ENCODE results near the gene IL17RE.

Gene IL17RE

GRCh38 chr3:9955611-9956352 is 53.1 kb downstream of the IL17RE start:
- DNase-seq (ENCODE audit: low read depth in 2 of 2) = no peak

- no peak for DNase-seq (ENCODE audit: low read depth in 2 of 2)
Observed at GRCh38 chr3:9957214-9957613, 54.6 kb downstream of the IL17RE start.

GRCh38 chr3:9965200-9965875 is 62.7 kb downstream of the IL17RE start:
- DNase-seq (ENCODE audit: low read depth in 2 of 2) = no peak

Data from stimulated activated CD8-positive, alpha-beta memory T cell treated with anti-CD3 and anti-CD28 coated beads, Interleukin-15, amount 100 ng/mL, for 48 hours (primary cell).